H9 (cell line): ENCODE data around the gene KCNJ15. TPM values are rescaled to one million over a fixed set of nuclear protein-coding genes. Genes with fewer than 3 reads are reported as not detected.

Experiments
- DNase-seq: peaks from one replicate; pipeline ENCODE4 v3.0.0-alpha.2; 2017
- H2AFZ ChIP-seq: one replicate; pipeline ENCODE4 v1.6.1; 2013; ENCODE audit warnings: mild to moderate bottlenecking, low read length, control low read depth, moderate library complexity
- H2AK5ac ChIP-seq: 2 replicates; pipeline ENCODE4 v1.6.1; 2013; ENCODE audit warnings: low read length, control low read depth, mixed read lengths; ENCODE audit not compliant: insufficient read length
- H2BK120ac ChIP-seq: one replicate; pipeline ENCODE4 v1.6.1; 2013; ENCODE audit warnings: low read depth, mild to moderate bottlenecking, low read length, control low read depth, inconsistent platforms; ENCODE audit not compliant: poor library complexity, severe bottlenecking
- H2BK12ac ChIP-seq: 2 replicates; pipeline ENCODE4 v1.6.1; 2013; ENCODE audit warnings: low read length, control low read depth, mixed read lengths, low read depth; ENCODE audit not compliant: insufficient read length
- H2BK15ac ChIP-seq: 2 replicates; pipeline ENCODE4 v1.6.1; 2013; ENCODE audit warnings: low read depth, low read length, control low read depth
- H2BK20ac ChIP-seq: one replicate; pipeline ENCODE4 v1.6.1; 2013; ENCODE audit warnings: low read depth, mild to moderate bottlenecking, low read length, control low read depth, inconsistent platforms; ENCODE audit not compliant: poor library complexity, severe bottlenecking
- H2BK5ac ChIP-seq: 2 replicates; pipeline ENCODE4 v1.6.1; 2013; ENCODE audit warnings: low read length, control low read depth, mixed read lengths; ENCODE audit not compliant: insufficient read length
- H3K14ac ChIP-seq: 2 replicates; pipeline ENCODE4 v1.6.1; 2013; ENCODE audit warnings: low read length, control low read depth; ENCODE audit not compliant: insufficient read depth
- H3K18ac ChIP-seq: 2 replicates; pipeline ENCODE4 v1.6.1; 2013; ENCODE audit warnings: low read depth, mild to moderate bottlenecking, mixed read lengths, low read length, control low read depth; ENCODE audit not compliant: insufficient read length
- H3K23ac ChIP-seq: 2 replicates; pipeline ENCODE4 v1.6.1; 2013; ENCODE audit warnings: low read length, control low read depth, mixed read lengths, low read depth; ENCODE audit not compliant: insufficient read length
- H3K23me2 ChIP-seq: 2 replicates; pipeline ENCODE4 v1.6.1; 2013; ENCODE audit warnings: low read depth, mild to moderate bottlenecking, mixed read lengths, low read length, control low read depth; ENCODE audit not compliant: insufficient read length, poor library complexity, severe bottlenecking
- H3K27ac ChIP-seq: 2 replicates; pipeline ENCODE4 v1.5.1; 2013; ENCODE audit warnings: low read length, control low read depth, mixed read lengths, low read depth; ENCODE audit not compliant: insufficient read length
- H3K27me3 ChIP-seq: 2 replicates; pipeline ENCODE4 v1.6.1; 2013; ENCODE audit warnings: low read length, control low read depth, inconsistent platforms; ENCODE audit not compliant: insufficient read depth
- H3K4ac ChIP-seq: 2 replicates; pipeline ENCODE4 v1.6.1; 2013; ENCODE audit warnings: low read depth, mild to moderate bottlenecking, control low read depth, inconsistent platforms, low read length, moderate library complexity
- H3K4me1 ChIP-seq: 2 replicates; pipeline ENCODE4 v1.6.1; 2013; ENCODE audit warnings: low read length, control low read depth, inconsistent platforms; ENCODE audit not compliant: insufficient read depth
- H3K4me2 ChIP-seq: 2 replicates; pipeline ENCODE4 v1.6.1; 2013; ENCODE audit warnings: low read length, control low read depth, mixed read lengths; ENCODE audit not compliant: insufficient read length, insufficient read depth
- H3K56ac ChIP-seq: 2 replicates; pipeline ENCODE4 v1.6.1; 2013; ENCODE audit warnings: low read depth, mild to moderate bottlenecking, mixed read lengths, low read length, control low read depth; ENCODE audit not compliant: insufficient read length
- H3K79me1 ChIP-seq: 2 replicates; pipeline ENCODE4 v1.6.1; 2013; ENCODE audit warnings: low read depth, mild to moderate bottlenecking, moderate library complexity, low read length, control low read depth, inconsistent platforms; ENCODE audit not compliant: insufficient read depth, poor library complexity, severe bottlenecking
- H3K79me2 ChIP-seq: 2 replicates; pipeline ENCODE4 v1.6.1; 2013; ENCODE audit warnings: low read length, control low read depth, inconsistent platforms; ENCODE audit not compliant: insufficient read depth
- H3K9ac ChIP-seq: 2 replicates; pipeline ENCODE4 v1.6.1; 2013; ENCODE audit warnings: low read length, control low read depth, mixed read lengths; ENCODE audit not compliant: insufficient read length; ENCODE audit errors: extremely low read depth
- H3K9me3 ChIP-seq: one replicate; pipeline ENCODE4 v1.6.1; 2013; ENCODE audit warnings: low read depth, low read length, inconsistent platforms; ENCODE audit not compliant: control insufficient read depth
- H3T11ph ChIP-seq: one replicate; pipeline ENCODE4 v1.6.1; 2013; ENCODE audit warnings: mild to moderate bottlenecking, low read length, control low read depth, inconsistent platforms
- H4K20me1 ChIP-seq: one replicate; pipeline ENCODE4 v1.6.1; 2013; ENCODE audit not compliant: control insufficient read depth, insufficient read length, insufficient read depth
- H4K5ac ChIP-seq: 2 replicates; pipeline ENCODE4 v1.6.1; 2013; ENCODE audit warnings: low read depth, mild to moderate bottlenecking, mixed read lengths, low read length, control low read depth; ENCODE audit not compliant: insufficient read length
- H4K8ac ChIP-seq: replicated peaks from 2 replicates; pipeline ENCODE4 v1.6.1; 2013; ENCODE audit warnings: low read length, control low read depth, mixed read lengths, low read depth; ENCODE audit not compliant: insufficient read length
- H4K91ac ChIP-seq: 2 replicates; pipeline ENCODE4 v1.6.1; 2013; ENCODE audit warnings: low read depth, mild to moderate bottlenecking, moderate library complexity, mixed read lengths, low read length, control low read depth; ENCODE audit not compliant: insufficient read length
- H3K27ac Mint-ChIP-seq, 3 experiments: 2 replicates in 2 of 3; 3 replicates in 1 of 3; pipeline ENCODE4 v1.8.0; 2020 to 2021; ENCODE audit warnings: mixed read lengths in 3 of 3, mild to moderate bottlenecking in 1 of 3, moderate library complexity in 1 of 3
- H3K27me3 Mint-ChIP-seq: 2 replicates; pipeline ENCODE4 v1.8.0; 2021; ENCODE audit warnings: low read depth, mild to moderate bottlenecking, moderate library complexity, mixed read lengths
- H3K36me3 Mint-ChIP-seq, 3 experiments: 2 replicates in 2 of 3; 3 replicates in 1 of 3; pipeline ENCODE4 v1.8.0; 2020 to 2021; ENCODE audit warnings: low read depth in 3 of 3, mixed read lengths in 3 of 3; ENCODE audit not compliant: insufficient read depth in 1 of 3
- H3K4me1 Mint-ChIP-seq, 2 experiments: 2 replicates each; pipeline ENCODE4 v1.8.0; 2020; ENCODE audit warnings: mixed read lengths in 2 of 2
- H3K4me3 Mint-ChIP-seq, 2 experiments: 2 replicates in 1 of 2; 3 replicates in 1 of 2; pipeline ENCODE4 v1.8.0; 2020 to 2021; ENCODE audit warnings: mild to moderate bottlenecking in 2 of 2, mixed read lengths in 2 of 2, moderate library complexity in 1 of 2
- H3K9me3 Mint-ChIP-seq, 2 experiments: 2 replicates in 1 of 2; 3 replicates in 1 of 2; pipeline ENCODE4 v1.8.0; 2020; ENCODE audit warnings: mild to moderate bottlenecking in 2 of 2, mixed read lengths in 2 of 2, moderate library complexity in 1 of 2
- CTCF ChIP-seq: fragments of 200-600 bp; sonication (generic); conservative IDR thresholded peaks from 3 replicates; pipeline ENCODE4 v1.8.0; 2021; ENCODE audit warnings: antibody characterized with exemption, mild to moderate bottlenecking
- WGBS: extraction: QIAGEN DNeasy Blood & Tissue Kit; methylation state at CpG from one replicate; pipeline ENCODE4 v1.1.7; 2013; ENCODE audit warnings: missing lambda C conversion rate, low lambda C conversion rate, mixed read lengths; ENCODE audit not compliant: insufficient read length; ENCODE audit errors: extremely low coverage; 5-methylcytosine and 5-hydroxymethylcytosine counted together
- total RNA-seq: library from RNA; stranded (reverse); gene quantifications from 2 replicates; pipeline ENCODE4 v1.2.1, GENCODE V29; 2021

The KCNJ15 gene
- total RNA-seq, 1 experiment from 2014 or later, result not detected

- Histone ChIP-seq H3K14ac (no peak overlapping the region), H4K20me1 (no peaks in the 10 kb centered on the region), H3K27me3 (no peaks in the 10 kb centered on the region), H3K4me1 (peaks cover 18% of the 10 kb centered on the region), H3K27ac (no peak overlapping the region), H4K91ac (no peak overlapping the region), H3K79me2 (no peaks in the 10 kb centered on the region), H3K79me1 (no peaks in the 10 kb centered on the region), H2BK12ac (no peak overlapping the region), H3T11ph (no peak overlapping the region), H2BK20ac (no peak overlapping the region), H3K9me3 (no peaks in the 10 kb centered on the region), H4K8ac (no peak overlapping the region), H3K4ac (no peak overlapping the region), H2BK5ac (no peak overlapping the region), H3K18ac (no peak overlapping the region), H2AFZ (no peak overlapping the region), H2AK5ac (no peak overlapping the region), H3K23me2 (no peaks in the 10 kb centered on the region), H4K5ac (no peak overlapping the region), H2BK120ac (no peak overlapping the region), H3K9ac (no peak overlapping the region), H2BK15ac (no peak overlapping the region), H3K23ac (no peak overlapping the region), H3K4me2 (no peak overlapping the region), H3K56ac (no peak overlapping the region)
- Mint-ChIP-seq H3K27ac (no peak overlapping the region), H3K4me3 (no peak overlapping the region), H3K4me1 (peaks cover 28 to 34% of the 10 kb centered on the region in 2 experiments), H3K27me3 (peaks cover 2% of the 10 kb centered on the region; the same call in 1 of the 2 replicates), H3K36me3 (no peaks in the 10 kb centered on the region; a peak in 1 of 7 replicates), H3K9me3 (no peaks in the 10 kb centered on the region; a peak in 1 of 5 replicates)
- no CpG with 5 or more reads among the region's 2 CpGs for WGBS
- no peak for TF ChIP-seq CTCF
- DNase-seq, result no peak
These were observed 68.4 kb downstream of the KCNJ15 start for GRCh38 chr21:38325216-38325615.
